ENCODE results near the gene SYNJ1. TPM values are rescaled to one million over a fixed set of nuclear protein-coding genes. Genes with fewer than 3 reads are reported as not detected.
"Not testable (repeated sequence)": the region's sequence is repeated elsewhere in the genome, so short reads cannot be mapped to it uniquely, and the experiment has no call there.

The SYNJ1 gene
- total RNA-seq, 1 donor from 2014 or later: 2.6 TPM

- no peak for TF ChIP-seq CTCF (IDR thresholded peaks at IDR 0.05; ENCODE audit: insufficient read depth, low read length, severe bottlenecking)
- FAIRE-seq: no peak
These were observed 28.7 kb downstream of the SYNJ1 start for GRCh38 chr21:32698971-32699693.

GRCh38 chr21:32698286-32698685, 29.5 kb downstream of the SYNJ1 start:
- FAIRE-seq: no peak
- no peaks in the 10 kb centered on the region for H3K36me3 ChIP-seq (ENCODE audit: control insufficient read depth, insufficient read depth, low read length)
- H3K4me3 ChIP-seq (ENCODE audit: low read depth, low read length): no peak overlapping the region
- no peak for TF ChIP-seq CTCF (IDR thresholded peaks at IDR 0.05; ENCODE audit: insufficient read depth, low read length, severe bottlenecking)
- DNase-seq (ENCODE audit: low read depth): no peak
- no peaks in the 10 kb centered on the region for H3K27me3 ChIP-seq (ENCODE audit: control insufficient read depth, insufficient read depth, low read length)

More at GRCh38 chr21:32698971-32699693, 28.7 kb downstream of the SYNJ1 start:
- no peaks in the 10 kb centered on the region for H3K27me3 ChIP-seq (ENCODE audit: control insufficient read depth, insufficient read depth, low read length)
- no peak for DNase-seq (ENCODE audit: low read depth)
- H3K4me3 ChIP-seq (ENCODE audit: low read depth, low read length): no peak overlapping the region
- H3K36me3 ChIP-seq (ENCODE audit: control insufficient read depth, insufficient read depth, low read length): no peaks in the 10 kb centered on the region

GRCh38 chr21:32695482-32695881, 32.3 kb downstream of the SYNJ1 start:
- H3K36me3 ChIP-seq (ENCODE audit: control insufficient read depth, insufficient read depth, low read length); H3K4me3 ChIP-seq (ENCODE audit: low read depth, low read length); H3K27me3 ChIP-seq (ENCODE audit: control insufficient read depth, insufficient read depth, low read length); DNase-seq (ENCODE audit: low read depth); FAIRE-seq: not testable (repeated sequence)

- H3K27me3 ChIP-seq (ENCODE audit: control insufficient read depth, insufficient read depth, low read length): no peaks in the 10 kb centered on the region
- no peak for TF ChIP-seq CTCF (IDR thresholded peaks at IDR 0.05; ENCODE audit: insufficient read depth, low read length, severe bottlenecking)
- no peak for FAIRE-seq
These were observed 34.2 kb downstream of the SYNJ1 start for GRCh38 chr21:32693581-32693980.

GRCh38 chr21:32690085-32690484, 37.7 kb downstream of the SYNJ1 start:
- Histone ChIP-seq H3K4me3 (ENCODE audit: low read depth, low read length) (no peak overlapping the region), H3K36me3 (ENCODE audit: control insufficient read depth, insufficient read depth, low read length) (peaks cover 2% of the 10 kb centered on the region), H3K27me3 (ENCODE audit: control insufficient read depth, insufficient read depth, low read length) (no peaks in the 10 kb centered on the region)
- no peak for DNase-seq (ENCODE audit: low read depth)
- no peak for TF ChIP-seq CTCF (IDR thresholded peaks at IDR 0.05; ENCODE audit: insufficient read depth, low read length, severe bottlenecking)
- FAIRE-seq: no peak

More at GRCh38 chr21:32693581-32693980, 34.2 kb downstream of the SYNJ1 start:
- DNase-seq (ENCODE audit: low read depth): no peak
- no peaks in the 10 kb centered on the region for H3K36me3 ChIP-seq (ENCODE audit: control insufficient read depth, insufficient read depth, low read length)
- H3K4me3 ChIP-seq (ENCODE audit: low read depth, low read length): no peak overlapping the region

GRCh38 chr21:32687643-32688345, 40.0 kb downstream of the SYNJ1 start:
- DNase-seq (ENCODE audit: low read depth): no peak
- no peak for TF ChIP-seq CTCF (IDR thresholded peaks at IDR 0.05; ENCODE audit: insufficient read depth, low read length, severe bottlenecking)
- peaks cover 2% of the 10 kb centered on the region for H3K36me3 ChIP-seq (ENCODE audit: control insufficient read depth, insufficient read depth, low read length)
- no peak for FAIRE-seq
- no peaks in the 10 kb centered on the region for H3K27me3 ChIP-seq (ENCODE audit: control insufficient read depth, insufficient read depth, low read length)
- no peak overlapping the region for H3K4me3 ChIP-seq (ENCODE audit: low read depth, low read length)
